Measurements from ENCODE around the gene AOAH. TPM values are rescaled to one million over a fixed set of nuclear protein-coding genes. Genes with fewer than 3 reads are reported as not detected.

The AOAH gene
- total and polyA plus RNA-seq, 2 of the 4 experiments (the other 2 are of a cell fraction): not detected

DNA sequence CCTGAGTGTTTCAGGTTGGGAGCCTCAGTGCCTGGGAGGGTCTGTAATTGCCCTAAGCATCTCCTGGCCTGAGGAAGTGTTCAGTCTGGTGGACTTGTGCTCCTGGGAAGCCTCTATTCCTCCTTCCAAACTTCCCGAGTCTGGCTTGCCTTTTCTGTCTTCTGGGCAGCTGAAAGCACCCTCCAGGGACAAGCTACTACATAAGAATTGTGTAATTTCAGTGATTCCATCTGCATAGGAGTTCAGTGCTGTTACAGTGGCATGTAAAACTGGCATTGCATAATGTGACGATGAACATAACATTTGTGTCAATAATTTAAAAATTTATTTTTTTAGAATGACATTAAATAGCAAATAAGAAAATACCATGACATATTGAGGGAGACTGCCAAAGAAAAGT is 109.3 kb downstream of the AOAH start:
- ChIA-PET POLR2A (ENCODE audit: unreplicated experiment) (no interaction called here), CTCF (no interaction called here)
- Histone ChIP-seq H3K56ac (ENCODE audit: extremely low read depth, insufficient read depth, low read length) (no peak overlapping the region), H3K14ac (replicated peaks; ENCODE audit: low read depth, low read length) (no peak overlapping the region), H3K9me3 (ENCODE audit: control insufficient read depth, insufficient read depth, low read length) (no peaks in the 10 kb centered on the region), H3K27ac (ENCODE audit: insufficient read depth, low read length) (no peak overlapping the region), H2AK9ac (replicated peaks; ENCODE audit: low read depth, low read length, poor library complexity) (no peak overlapping the region), H3K18ac (ENCODE audit: low read depth, low read length) (no peak overlapping the region), H4K91ac (ENCODE audit: insufficient read depth, low read depth, low read length) (no peak overlapping the region), H4K20me1 (ENCODE audit: insufficient read depth, low read length) (no peaks in the 10 kb centered on the region), H3K23ac (ENCODE audit: low read depth, low read length) (no peak overlapping the region), H2BK15ac (ENCODE audit: low read depth, low read length) (no peak overlapping the region), H4K8ac (ENCODE audit: low read depth in 2 of 2, low read length in 2 of 2) (no peak overlapping the region), H3K4me1 (ENCODE audit: control insufficient read depth, insufficient read depth, low read length) (no peaks in the 10 kb centered on the region), H2BK120ac (ENCODE audit: low read depth, low read length) (no peak overlapping the region), H2BK5ac (ENCODE audit: low read depth, low read length, poor library complexity, severe bottlenecking) (no peak overlapping the region), H3K4me2 (ENCODE audit: low read depth, low read length) (no peak overlapping the region), H2AK5ac (ENCODE audit: low read depth, low read length) (no peak overlapping the region), H3K36me3 (ENCODE audit: control insufficient read depth, insufficient read depth, low read length) (no peaks in the 10 kb centered on the region), H3K9ac (ENCODE audit: low read depth, low read length) (no peak overlapping the region), H3K4me3 (ENCODE audit: insufficient read depth, low read depth, low read length) (no peak overlapping the region), H3K9me1 (ENCODE audit: insufficient read depth, low read length) (no peaks in the 10 kb centered on the region), H3K27me3 (ENCODE audit: control insufficient read depth, insufficient read depth, low read length) (peaks cover 24% of the 10 kb centered on the region), H2AFZ (replicated peaks; ENCODE audit: low read length, poor library complexity) (no peak overlapping the region), H4K5ac (ENCODE audit: low read depth, low read length) (no peak overlapping the region), H3K79me1 (ENCODE audit: low read depth in 1 of 2, low read length in 2 of 2) (no peaks in the 10 kb centered on the region), H2BK20ac (ENCODE audit: low read depth, low read length) (no peak overlapping the region), H3K4ac (ENCODE audit: low read depth, low read length) (no peak overlapping the region)
- no peak for ATAC-seq (ENCODE audit: low read depth)
- no TSS peak for BruUV-seq (replicated peaks)
- TF ChIP-seq, protein P1, sequence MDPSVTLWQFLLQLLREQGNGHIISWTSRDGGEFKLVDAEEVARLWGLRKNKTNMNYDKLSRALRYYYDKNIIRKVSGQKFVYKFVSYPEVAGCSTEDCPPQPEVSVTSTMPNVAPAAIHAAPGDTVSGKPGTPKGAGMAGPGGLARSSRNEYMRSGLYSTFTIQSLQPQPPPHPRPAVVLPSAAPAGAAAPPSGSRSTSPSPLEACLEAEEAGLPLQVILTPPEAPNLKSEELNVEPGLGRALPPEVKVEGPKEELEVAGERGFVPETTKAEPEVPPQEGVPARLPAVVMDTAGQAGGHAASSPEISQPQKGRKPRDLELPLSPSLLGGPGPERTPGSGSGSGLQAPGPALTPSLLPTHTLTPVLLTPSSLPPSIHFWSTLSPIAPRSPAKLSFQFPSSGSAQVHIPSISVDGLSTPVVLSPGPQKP (IDR thresholded peaks at IDR 0.05; ENCODE audit: borderline replicate concordance, low read depth, low read length): no peak
- TF ChIP-seq CEBPB (IDR thresholded peaks at IDR 0.05; ENCODE audit: low read depth, low read length) (no peak), CHD1 (IDR thresholded peaks at IDR 0.05; ENCODE audit: low read depth, low read length) (no peak), MXI1 (IDR thresholded peaks at IDR 0.05; ENCODE audit: borderline replicate concordance, low read depth, low read length) (no peak), BHLHE40 (IDR thresholded peaks at IDR 0.05; ENCODE audit: low read depth, low read length) (no peak), RFX5 (IDR thresholded peaks at IDR 0.05; ENCODE audit: low read depth, low read length) (no peak), RAD21 (IDR thresholded peaks at IDR 0.05; ENCODE audit: low read length) (no peak), MAZ (IDR thresholded peaks at IDR 0.05; ENCODE audit: borderline replicate concordance, low read depth, low read length) (no peak), FOS (IDR thresholded peaks at IDR 0.05; ENCODE audit: low read depth, low read length) (no peak), MAFK (IDR thresholded peaks at IDR 0.05; ENCODE audit: low read depth, low read length) (no peak), POLR2A (IDR thresholded peaks at IDR 0.05; ENCODE audit: low read depth, low read length) (no peak), RCOR1 (IDR thresholded peaks at IDR 0.05; ENCODE audit: insufficient replicate concordance, low read length) (no peak), NFE2L2 (IDR thresholded peaks at IDR 0.05; ENCODE audit: low read depth, low read length) (no peak), SMC3 (IDR thresholded peaks at IDR 0.05; ENCODE audit: low read depth, low read length) (no peak)
- TF ChIP-seq, protein P2, sequence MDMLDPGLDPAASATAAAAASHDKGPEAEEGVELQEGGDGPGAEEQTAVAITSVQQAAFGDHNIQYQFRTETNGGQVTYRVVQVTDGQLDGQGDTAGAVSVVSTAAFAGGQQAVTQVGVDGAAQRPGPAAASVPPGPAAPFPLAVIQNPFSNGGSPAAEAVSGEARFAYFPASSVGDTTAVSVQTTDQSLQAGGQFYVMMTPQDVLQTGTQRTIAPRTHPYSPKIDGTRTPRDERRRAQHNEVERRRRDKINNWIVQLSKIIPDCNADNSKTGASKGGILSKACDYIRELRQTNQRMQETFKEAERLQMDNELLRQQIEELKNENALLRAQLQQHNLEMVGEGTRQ (IDR thresholded peaks at IDR 0.05; ENCODE audit: low read depth, low read length): no peak
- TF ChIP-seq, protein P3, sequence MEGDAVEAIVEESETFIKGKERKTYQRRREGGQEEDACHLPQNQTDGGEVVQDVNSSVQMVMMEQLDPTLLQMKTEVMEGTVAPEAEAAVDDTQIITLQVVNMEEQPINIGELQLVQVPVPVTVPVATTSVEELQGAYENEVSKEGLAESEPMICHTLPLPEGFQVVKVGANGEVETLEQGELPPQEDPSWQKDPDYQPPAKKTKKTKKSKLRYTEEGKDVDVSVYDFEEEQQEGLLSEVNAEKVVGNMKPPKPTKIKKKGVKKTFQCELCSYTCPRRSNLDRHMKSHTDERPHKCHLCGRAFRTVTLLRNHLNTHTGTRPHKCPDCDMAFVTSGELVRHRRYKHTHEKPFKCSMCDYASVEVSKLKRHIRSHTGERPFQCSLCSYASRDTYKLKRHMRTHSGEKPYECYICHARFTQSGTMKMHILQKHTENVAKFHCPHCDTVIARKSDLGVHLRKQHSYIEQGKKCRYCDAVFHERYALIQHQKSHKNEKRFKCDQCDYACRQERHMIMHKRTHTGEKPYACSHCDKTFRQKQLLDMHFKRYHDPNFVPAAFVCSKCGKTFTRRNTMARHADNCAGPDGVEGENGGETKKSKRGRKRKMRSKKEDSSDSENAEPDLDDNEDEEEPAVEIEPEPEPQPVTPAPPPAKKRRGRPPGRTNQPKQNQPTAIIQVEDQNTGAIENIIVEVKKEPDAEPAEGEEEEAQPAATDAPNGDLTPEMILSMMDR (conservative IDR thresholded peaks at IDR 0.05; ENCODE audit: low read depth, low read length): no peak
- WGBS, 2 experiments (ENCODE audit: extremely low coverage in 2 of 2, insufficient read length in 1 of 2): no CpG with 5 or more reads among the region's 2 CpGs
- in situ Hi-C loops (cut with MboI; ENCODE audit: low sequenced_read_pairs): no loop called here
- DNase-seq: no peak
- dilution Hi-C loops (cut with HindIII; ENCODE audit: low sequenced_read_pairs, unreplicated experiment): no loop called here
- intact Hi-C loops (cut with micrococcal nuclease): no loop called here

Measured in IMR-90 (cell line).